HG03565 (cell line): Measurements from ENCODE around the gene ZRANB1.

Experiments
- ATAC-seq: cut with Tn5 transposase; IDR thresholded peaks from one replicate; pipeline ENCODE4 v1.9.1; 2021; ENCODE audit warnings: mild to moderate bottlenecking, moderate library complexity; ENCODE audit not compliant: unreplicated experiment

ZRANB1 gene

DNA sequence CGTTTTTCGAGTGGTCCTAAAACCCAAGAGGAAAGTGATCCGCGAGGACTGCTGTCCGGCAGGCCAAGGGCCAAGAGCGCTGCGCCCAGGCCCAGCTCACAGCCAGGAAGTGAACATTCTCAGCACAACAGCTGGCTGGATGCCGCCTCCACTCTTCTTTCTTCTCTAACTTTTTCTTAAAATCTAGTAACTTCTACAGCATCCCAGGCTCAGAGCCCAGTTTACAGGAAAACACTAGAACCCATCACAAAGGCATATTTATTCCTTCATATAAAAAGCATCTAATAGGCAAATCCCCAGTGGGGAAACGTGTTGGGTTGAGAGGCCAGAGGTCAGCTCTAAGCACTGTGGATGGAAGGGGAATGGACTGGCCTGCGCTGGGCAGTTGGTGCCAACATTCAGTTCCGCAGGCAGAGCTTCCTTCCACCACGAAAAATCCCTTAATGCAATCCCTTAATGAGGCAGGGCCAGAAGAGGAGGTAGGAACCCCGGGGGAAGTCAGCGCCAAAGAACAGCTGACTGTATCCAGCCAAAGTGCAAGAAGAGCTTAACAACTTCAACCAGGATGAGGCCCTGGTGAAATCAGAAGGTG, 74.8 kb downstream of the ZRANB1 start:
- no peak for ATAC-seq

DNA sequence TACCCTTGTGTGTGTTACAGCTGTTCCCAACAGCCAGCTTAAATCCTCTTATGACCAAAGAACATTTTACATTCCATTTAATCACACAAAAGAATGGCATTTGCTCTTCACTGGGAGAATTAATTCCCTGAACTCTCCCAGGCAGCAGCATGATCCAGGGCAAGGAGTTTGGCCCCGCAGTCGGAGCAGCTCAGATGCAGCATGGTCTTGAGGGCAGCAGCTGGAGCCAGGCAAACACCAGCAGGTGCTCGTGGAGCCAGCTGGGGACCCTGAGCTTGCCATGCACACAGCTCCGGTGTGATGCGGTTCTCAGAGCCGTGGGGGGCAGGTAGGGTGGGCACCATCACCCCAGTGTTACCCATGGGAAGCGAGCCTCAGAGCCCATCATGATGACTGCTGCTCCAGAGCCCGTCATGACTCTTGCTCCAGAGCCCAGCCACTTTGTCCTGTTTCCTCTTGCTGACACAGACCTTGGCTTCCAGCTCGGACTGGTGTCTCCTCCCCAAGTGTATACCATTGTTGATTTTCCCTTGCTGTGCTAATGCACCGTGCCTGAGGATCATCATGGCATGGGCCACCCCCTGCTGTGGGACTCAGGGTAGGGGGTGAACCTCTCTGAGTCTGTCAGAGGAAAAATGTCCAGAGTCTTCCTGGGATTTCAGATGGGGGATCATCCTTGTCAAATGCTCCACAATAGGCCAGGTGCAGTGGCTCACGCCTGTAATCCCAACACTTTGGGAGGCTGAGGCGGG, 75.8 kb downstream of the ZRANB1 start:
- no peak for ATAC-seq

DNA sequence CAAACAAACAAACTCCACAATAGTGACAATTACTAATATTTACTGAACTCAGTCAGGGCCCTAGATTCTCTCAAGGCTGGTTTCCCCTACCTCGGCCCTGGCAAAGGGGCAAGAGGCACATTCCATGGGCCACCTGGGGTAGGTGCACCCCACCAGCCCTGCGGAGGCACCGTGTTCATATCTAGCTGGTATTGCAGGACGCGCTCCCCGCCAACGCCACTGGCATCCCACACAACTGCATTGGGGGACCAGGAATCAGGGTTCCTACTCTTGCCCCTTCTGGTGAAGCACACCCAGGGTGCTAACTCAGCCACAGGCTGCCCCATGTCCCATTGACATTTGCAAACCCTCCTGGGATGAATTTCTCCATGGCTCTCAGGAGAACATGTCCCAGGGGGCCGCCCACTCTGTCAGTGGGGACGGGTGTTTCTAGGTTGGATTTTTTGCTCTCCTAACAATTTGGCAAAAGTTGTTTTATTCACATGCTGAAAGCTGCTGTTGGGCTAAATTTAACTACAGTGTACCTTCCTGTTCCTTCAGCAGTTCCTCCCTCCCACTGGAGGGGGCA, 76.7 kb downstream of the ZRANB1 start:
- no peak for ATAC-seq

DNA sequence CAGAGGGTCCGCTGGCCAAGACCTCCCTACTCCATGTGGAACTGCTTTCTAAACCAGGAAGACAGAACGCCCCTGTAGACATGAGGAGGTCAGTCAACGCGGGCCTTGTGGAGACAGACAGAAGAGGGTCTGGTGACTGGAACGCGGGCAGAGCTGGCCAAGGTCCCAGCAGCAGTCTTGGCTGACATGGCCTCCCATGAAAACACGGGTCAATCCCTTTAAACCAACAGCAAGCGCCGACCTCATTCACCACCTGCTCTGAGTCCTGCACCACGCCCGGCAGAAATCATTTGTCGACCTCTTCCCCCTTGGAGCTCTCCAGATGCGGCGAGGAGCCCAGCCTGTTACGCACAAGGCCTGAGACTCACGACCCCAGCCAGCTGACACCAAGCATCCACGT, 78.5 kb downstream of the ZRANB1 start:
- ATAC-seq = no peak

DNA sequence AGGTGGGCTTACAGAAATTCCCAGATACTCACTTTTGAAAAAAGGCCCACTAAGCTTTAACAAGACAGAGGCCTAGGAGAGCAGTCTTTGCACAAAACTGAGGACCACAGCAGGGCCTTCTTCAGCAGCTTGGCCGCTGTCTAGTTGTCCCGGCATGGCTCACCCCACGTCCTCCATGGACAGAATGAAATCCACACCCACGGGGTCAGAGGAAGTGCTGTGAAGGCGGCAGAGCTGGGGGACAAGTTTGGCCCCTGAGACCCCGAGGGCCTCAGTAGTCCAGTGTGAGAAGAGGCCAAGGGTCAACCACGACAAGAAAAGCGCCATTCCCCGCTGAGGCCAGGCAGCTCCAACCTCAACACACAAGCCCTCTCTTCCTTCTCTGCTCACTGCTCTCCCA, 78.9 kb downstream of the ZRANB1 start:
- no peak for ATAC-seq

DNA sequence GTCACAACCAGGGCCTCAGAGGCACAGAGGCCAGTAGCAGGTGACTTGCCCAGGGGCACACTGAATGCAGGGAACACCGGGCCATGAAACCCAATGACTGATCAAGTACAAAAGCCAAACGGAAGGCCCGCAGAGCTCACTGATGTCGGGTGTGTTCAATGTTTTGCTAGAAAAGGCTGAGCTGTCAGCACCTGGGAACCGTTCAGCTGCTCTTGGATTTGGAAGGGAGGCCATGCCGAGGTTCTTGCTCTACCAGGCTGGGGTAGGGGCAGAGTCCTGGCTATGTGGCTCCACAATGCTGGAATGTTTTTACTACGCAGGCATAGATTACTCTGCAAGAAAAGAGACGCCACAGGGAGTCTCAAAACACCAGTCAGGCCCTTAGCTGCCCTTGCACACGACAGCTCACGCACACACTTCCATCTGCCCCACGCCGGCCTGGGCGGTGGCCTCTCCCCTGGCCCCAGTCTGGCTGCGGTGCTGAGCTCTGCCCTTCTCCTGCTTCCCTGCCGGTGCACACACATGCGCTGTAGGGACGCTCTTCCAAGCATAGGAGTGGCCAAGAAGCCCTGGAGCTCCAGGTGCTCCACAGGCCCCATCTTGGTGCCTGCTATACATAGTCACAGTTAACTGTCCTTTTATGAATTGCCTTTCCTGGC, 79.9 kb downstream of the ZRANB1 start:
- ATAC-seq = no peak

DNA sequence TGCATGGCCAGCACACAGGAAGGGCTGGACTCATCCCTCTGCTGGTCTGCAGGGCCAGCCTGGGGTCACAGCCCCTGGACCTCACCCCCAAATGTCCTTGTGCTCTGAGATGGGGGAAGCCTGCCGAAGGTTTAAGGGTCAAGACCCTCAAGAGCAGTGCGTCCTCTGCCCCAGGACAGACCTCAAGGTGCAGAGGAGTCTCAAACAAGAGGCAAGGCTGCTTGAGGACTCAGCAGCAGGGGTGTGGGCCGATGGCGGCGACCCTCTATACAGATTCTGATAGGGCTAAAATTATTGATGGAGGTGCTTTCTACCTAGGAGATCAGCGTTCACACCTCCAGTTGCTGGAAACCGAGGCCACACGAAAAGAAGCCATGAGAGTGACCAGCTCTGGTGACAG, 80.7 kb downstream of the ZRANB1 start:
- no peak for ATAC-seq

DNA sequence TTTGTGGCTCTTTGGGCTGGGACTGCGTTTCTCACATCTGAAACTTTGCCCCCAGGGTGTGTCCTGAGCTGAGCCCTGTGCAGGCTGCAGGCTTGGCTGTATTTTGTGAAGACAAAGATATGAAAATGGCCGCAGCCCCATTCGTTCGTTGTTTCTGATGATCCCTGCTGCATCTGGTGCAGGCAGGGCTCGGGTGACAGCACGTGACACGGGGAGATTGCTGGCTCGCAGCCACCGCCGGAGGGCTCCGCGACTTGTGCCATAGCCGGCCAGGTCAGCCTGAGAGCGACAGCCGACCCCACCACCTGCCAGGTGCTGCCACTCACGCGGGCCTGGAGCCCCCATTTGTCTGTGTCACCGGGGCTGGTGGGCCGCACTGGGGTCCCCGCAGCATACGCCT, 81.3 kb downstream of the ZRANB1 start:
- ATAC-seq = no peak

DNA sequence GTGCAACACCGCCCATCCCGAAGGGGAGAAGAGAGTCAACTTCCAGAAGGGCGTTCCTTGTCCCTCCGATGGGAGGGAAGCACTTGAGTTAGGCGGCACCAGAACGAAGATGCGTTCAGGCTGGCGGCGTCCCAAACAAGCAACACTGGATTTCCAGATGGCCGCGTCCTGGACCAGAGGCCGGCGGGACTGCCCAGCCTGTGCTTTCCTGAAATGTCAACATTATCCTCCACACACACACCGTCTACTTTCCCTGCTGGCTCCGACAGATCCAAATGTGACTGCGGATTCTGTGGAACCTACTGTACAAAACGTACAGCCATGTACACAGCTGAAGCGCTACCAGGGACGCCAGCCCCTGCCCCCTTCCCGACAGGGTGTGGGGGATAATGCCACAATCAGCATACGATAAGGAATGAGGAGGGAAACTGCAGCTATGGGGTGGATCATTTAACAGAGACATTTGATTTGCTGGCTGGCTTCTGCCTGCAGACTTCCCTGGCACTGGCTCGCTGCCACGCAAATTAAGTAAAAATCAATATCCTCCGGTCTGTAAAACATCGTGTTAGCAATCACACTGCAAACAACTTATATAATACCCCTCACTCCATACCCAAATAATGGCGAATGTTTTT, 82.1 kb downstream of the ZRANB1 start:
- no peak for ATAC-seq

DNA sequence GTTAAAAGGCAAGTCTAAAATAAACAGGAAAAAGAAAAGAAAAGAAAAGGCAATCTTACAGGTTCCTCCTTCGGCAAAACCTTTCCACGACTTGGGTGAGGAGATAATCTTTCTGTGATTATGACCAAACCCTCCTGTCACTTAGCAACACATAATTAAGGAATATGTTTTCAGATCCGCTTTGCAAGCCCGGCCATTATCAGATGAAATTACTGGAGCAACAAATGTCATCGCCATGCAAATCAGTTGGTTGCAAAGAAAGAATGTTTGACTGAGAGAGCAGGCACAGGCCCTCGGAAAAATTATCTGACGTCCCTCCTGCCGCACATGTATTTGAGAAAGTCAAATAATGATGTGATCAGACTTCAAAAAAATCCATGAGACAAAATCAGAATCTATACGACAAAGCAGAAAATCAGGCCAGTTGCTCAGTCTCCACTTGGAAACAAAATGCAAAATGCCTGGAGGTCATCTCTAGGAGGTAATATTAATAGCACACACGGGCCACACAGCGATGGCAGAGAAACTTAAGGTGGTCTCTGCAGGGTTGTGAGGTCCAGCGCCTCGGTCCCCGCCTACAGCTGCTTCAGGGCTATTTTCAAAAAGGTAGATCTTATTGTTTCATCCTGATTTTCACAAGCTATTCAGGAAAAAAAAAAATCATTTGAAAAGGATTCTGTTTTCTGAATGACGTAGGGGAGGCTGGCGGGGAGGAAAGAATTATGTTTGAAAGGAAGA, 82.7 kb downstream of the ZRANB1 start:
- no peak for ATAC-seq

DNA sequence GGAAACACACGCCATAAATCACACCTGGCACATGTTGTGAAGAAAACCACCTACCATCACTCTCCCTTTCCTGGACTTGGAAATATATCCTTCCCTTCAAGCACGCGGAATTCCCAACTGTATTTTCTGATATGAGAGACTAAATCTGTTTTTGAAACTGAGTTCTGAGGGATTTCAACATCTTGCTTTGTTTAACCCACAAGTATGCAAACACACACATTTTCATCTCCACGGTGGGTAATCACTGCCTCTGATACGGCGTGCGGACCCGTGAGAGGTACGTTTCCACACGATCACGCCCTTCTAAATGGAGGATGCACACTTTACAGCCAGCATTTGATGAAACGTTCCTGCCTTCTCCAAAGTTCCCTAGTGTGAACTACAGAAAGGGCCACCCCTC, 83.4 kb downstream of the ZRANB1 start:
- no peak for ATAC-seq

DNA sequence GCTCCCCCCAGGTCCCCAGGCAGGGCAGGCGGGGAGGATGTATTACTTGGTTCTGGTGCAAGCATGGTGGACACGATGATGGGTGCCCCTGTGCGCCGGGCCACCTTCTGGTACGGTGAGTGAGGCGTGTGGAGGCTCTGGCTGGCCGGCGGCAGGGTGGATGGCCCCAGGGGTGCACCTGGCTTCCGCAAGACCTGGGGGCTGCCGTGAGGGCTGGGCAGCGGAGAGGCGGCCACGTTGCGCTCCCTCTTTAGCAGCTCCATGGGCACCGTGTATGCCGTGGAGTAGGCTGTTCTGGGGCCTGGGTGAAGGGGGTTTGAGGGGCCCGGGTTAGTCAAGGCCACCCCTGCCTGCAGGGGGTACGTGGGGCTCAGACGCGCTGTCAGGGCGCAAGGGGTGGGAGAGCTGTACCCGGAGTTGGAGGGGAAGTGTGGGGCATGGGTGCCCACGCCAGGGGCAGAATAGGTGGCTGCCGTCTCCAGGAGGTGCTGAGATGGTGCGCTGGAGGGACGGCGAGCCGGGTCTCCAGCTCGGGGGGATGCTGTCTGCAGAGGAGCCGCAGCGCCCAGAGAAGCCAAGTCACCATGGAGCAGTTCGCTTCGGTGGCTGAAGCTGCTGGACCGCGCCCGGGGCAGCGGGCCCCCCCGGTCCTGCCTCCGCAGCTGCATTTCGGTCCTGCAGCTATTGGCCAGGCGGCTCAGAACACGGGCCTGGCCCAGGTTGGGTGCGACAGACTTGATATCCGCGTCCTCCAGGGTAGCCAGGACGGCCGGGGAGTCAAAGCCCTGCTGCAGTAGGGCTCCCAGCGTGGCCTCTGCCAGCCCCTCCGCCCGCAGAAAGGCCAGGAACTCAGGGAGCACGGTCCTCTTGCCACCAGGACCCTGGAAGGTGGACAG, 84.4 kb downstream of the ZRANB1 start:
- ATAC-seq = no peak

DNA sequence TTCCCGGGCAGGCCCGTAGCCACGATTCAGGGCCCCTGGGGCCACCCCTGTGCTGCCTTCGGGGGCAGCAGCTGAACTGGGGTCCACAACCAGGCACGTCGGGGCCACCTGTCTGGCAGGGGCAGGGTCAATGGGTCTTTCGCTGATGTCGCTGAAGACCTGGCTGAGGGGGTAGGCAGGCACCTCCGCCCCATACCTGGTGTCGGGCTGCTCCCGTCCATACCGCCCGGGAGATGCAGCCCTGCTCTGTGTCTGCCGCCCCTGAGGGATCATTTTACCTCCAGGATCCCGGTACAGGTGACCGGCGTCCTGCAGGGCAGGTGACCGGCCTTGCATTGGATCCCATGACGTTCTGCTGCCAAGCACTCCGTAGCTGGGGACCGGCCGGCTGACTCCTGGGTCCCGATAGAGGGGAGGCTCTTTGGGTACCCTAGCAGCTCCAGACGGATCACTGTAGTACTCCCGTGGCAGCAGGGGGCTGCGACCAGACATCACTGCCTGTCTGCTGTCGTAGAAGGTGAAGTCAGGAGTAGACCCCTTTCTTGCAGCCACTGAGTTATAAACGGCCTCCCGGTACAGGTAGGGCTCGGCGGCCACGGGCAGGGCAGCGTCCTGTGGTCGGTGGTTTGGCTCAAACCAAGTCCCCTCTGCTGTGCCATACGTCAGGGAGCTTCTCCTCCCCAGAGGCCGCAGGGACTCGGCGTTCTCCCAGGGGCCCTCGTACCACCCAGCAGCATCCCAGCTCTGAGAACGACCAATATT, 85.2 kb downstream of the ZRANB1 start:
- ATAC-seq = no peak

DNA sequence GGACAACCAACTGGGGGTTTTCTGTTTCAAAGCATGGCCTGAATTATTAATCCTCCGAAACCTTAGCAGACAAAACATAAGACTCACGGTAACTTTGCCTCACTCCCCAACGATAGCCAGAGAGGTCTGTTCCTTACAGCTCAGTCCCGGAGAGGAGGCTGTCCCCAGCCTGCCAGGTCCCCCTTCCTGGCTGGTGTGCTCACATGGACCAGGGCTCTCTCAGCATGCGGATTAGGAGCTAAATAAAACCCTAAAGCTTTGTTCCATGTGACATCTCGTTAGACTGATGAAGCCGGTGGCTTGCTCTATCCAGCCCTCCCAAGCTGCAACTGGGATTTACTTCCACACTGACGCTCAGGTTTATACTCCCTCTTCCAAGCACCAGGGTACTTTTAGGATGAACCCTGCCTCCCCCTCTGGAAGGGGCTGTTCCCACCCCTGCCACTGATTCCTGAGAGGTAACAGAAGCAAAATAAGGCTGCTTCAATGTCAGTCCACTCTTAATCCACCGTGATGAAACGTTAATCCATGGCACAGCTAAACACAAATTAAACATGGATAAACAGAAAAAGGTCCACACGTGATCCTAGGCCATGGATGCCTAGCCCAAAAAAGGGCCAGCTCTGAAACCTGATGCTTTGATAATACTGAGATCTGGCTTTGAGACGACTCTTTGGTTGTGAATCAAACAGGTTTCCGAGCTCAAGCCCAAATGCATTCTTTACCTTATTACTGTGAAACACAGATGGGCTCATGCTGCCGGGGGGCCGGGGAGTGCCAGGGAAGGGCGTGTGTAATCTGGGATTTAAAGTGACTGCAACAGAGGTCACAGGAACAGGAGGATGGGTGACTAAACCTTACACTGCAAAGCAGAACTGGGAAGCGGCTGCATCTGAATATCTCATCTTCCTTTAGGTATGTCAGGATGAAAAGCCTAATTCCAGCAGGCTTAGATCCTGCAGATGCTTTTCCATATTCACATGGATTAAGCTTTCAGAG, 86.2 kb downstream of the ZRANB1 start:
- ATAC-seq = no peak

DNA sequence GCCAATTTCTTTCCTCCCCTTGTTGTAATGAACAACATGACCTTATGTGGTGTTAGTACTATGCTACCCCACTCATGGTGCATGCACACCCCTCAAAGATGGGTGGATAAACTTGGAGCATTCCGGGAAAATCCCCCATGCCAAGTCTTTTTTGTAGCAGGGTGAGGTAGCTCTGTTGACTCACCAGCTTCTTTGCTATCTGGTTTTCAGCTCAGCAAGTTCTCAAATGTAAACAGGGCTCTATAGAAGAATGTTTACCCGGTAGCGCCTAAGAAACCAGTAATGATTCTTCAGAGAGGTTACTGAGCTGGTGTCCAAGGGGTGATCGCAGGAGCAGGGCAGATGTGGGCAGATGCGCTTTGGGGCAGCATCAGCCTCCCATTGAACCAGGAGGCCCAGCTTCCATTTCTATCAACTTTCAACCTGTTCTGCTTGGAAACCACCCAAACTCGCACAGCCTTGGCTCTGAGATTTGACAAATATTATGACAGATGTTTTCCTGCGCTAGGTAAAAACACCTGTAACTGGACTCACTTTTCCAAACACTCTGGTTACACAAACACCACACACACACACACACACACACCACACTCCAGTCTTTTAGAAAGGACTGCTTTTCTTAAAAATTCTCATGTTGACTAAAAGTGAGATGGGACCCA, 87.8 kb downstream of the ZRANB1 start:
- no peak for ATAC-seq

DNA sequence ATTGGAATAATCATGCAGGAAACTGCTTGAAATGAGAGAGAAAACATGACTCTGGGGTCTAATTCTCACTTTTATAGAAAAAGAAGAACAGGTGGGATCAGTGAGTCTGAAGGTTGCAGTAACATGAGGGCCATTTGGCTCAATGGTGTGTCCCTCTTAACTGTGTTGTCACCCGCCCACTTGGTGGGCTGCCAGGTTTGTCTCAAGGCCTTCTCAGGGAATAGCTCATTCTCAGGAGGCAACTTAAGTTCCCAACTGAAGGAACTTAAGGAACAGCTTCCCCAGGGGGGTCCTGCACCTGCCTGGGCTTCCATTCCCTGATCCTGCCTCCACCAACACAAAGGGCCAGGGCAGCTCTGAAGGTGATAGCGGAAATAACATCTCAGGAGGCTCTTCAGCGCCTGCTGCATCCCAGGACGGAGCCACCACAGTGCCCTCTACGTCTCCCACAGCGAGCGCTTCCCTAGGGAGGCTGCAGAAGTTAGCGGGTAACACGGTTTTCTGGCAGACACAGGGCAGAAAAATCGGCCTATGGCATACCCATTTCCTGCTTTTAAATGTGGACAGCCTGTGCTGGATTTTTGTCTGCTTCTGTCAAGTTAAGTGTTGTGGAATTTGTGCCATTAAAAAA, 88.8 kb downstream of the ZRANB1 start:
- ATAC-seq = no peak

DNA sequence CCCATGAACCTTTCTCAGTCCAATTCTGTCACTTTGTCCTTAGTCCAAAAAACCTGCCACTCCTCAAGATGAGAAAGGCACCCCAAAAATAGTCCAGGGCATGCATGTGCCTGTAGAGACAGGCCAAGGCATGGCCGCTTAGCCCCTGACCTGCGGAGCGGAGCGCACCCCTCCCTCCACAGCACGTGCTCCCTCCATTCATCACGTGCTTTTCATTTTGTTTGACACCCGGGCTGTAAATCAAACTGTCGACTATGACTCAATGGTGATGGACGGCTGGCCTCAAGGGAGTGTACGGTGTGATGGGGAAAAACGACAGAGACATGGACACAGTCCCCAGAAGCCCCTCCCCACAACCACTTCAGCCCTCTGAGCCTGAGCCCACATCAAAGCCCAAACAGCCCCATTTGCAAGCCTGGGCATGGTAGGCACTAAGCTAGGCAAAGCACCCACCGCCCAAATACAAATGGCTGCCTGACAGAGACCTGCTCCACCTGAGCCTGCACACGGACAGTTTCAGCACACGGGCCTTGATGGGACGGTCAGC, 90.6 kb downstream of the ZRANB1 start:
- no peak for ATAC-seq
